ENCODE results near the gene SHMT2. TPM values are rescaled to one million over a fixed set of nuclear protein-coding genes. Genes with fewer than 3 reads are reported as not detected.

SHMT2 gene
- polyA plus RNA-seq, 3 donors from 2014 or later = 43.1 to 50.8 (median 49.3) TPM

DNA sequence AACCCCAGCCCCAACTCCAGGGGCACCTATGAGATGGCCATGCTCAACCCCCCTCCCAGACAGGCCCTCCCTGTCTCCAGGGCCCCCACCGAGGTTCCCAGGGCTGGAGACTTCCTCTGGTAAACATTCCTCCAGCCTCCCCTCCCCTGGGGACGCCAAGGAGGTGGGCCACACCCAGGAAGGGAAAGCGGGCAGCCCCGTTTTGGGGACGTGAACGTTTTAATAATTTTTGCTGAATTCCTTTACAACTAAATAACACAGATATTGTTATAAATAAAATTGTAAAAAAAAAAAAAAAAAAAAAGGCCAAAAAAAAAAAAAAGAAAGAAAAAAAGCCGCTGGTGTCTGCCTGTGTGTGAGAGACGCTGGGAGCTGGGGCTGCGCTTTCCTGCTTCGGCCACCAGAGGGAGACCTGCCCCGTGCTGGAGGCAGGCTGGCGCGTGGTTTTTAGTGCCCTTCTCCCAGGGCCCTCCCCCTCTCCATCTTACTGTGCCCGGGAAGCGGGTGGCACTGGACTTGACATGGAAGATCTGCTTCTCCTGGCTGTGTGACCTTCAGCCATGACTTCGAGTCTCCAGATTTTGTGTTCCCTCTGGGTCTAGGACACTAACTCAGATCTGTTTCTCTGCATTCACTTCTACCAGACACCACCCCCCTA lies 16.3 kb upstream of the SHMT2 start:
- Mint-ChIP-seq H3K4me3 (peak overlapping the region in 1 of 5 donors; percentile 38), H3K36me3 (no peaks in the 10 kb centered on the region), H3K9me3 (peaks cover 0 to 2% (median 0%) of the 10 kb centered on the region in 6 donors), H3K4me1 (peaks cover 35 to 37% of the 10 kb centered on the region in 2 donors), H3K27ac (peak overlapping the region in 2 of 6 donors; percentile 50 to 71), H3K27me3 (ENCODE audit: low read depth in 3 of 3) (peaks cover 21 to 47% (median 44%) of the 10 kb centered on the region in 3 donors)
- peak; percentile 81 to 83 (median 83) for DNase-seq

DNA sequence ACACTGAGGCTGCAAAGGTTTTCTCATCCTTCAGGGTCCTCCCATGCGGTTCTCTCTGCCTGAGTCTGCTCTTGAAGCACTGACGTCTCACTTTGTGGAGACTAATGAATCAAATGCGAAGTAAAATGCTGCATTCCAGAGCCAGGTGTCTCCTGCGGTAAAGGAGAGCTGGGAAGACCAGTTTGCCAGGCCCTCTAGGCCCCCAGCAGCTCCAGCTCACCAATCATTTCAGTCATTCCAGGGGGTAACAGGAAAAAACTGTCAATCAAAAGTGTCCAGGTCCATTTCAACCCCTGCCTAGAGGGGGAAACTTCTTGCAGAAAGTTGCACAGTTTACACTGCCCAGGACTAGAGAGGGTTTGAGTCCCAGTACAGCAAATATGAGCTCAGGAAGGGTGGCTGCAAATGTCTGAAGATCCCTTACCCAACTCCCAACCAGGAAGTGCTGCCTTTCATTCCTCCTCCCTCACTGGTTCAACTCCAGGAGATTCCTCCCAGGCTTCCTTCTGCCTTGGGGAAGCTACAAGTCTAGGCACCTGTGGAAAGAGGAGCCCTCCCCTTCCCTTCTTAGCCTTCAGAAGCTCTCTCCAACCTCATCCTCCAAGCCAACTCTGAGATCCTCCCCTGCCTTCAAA lies 15.6 kb upstream of the SHMT2 start:
- Mint-ChIP-seq H3K9me3 (peaks cover 0 to 2% (median 0%) of the 10 kb centered on the region in 6 donors), H3K27me3 (ENCODE audit: low read depth in 3 of 3) (peaks cover 27 to 50% (median 49%) of the 10 kb centered on the region in 3 donors), H3K27ac (peak overlapping the region in 2 of 6 donors; percentile 37 to 71), H3K4me1 (peaks cover 35 to 37% of the 10 kb centered on the region in 2 donors), H3K36me3 (no peaks in the 10 kb centered on the region), H3K4me3 (peak overlapping the region in 1 of 5 donors; percentile 51)
- DNase-seq = no peak

- Mint-ChIP-seq H3K4me1 (peaks cover 35 to 37% of the 10 kb centered on the region in 2 donors), H3K4me3 (peak overlapping the region in 2 of 5 donors; percentile 47 to 51), H3K9me3 (peaks cover 0 to 2% (median 0%) of the 10 kb centered on the region in 6 donors), H3K36me3 (no peaks in the 10 kb centered on the region), H3K27ac (peak overlapping the region in 3 of 6 donors; percentile 37 to 80 (median 53)), H3K27me3 (ENCODE audit: low read depth in 3 of 3) (peaks cover 29 to 54% (median 52%) of the 10 kb centered on the region in 3 donors)
- peak; percentile 55 to 62 (median 62) for DNase-seq
These were observed 15.1 kb upstream of the SHMT2 start for GRCh38 chr12:57214398-57214781.

- Mint-ChIP-seq H3K4me1 (peaks cover 35 to 37% of the 10 kb centered on the region in 2 donors), H3K4me3 (peak overlapping the region in 4 of 5 donors; percentile 28 to 83 (median 60)), H3K27ac (peak overlapping the region in 4 of 6 donors; percentile 61 to 87 (median 70)), H3K36me3 (no peaks in the 10 kb centered on the region), H3K27me3 (ENCODE audit: low read depth in 3 of 3) (peaks cover 32 to 57% (median 52%) of the 10 kb centered on the region in 3 donors), H3K9me3 (peaks cover 0 to 2% (median 0%) of the 10 kb centered on the region in 6 donors)
- no peak for DNase-seq
These were observed 14.4 kb upstream of the SHMT2 start for GRCh38 chr12:57215065-57215464.

GRCh38 chr12:57215668-57216013 lies 13.9 kb upstream of the SHMT2 start:
- Mint-ChIP-seq H3K27ac (peak overlapping the region in 5 of 6 donors; percentile 70 to 87 (median 73)), H3K27me3 (ENCODE audit: low read depth in 3 of 3) (peaks cover 32 to 57% (median 54%) of the 10 kb centered on the region in 3 donors), H3K9me3 (peaks cover 0 to 2% (median 0%) of the 10 kb centered on the region in 6 donors), H3K4me3 (peak overlapping the region; percentile 50 to 83 (median 69)), H3K4me1 (peaks cover 36 to 37% of the 10 kb centered on the region in 2 donors), H3K36me3 (no peaks in the 10 kb centered on the region)
- DNase-seq = peak; percentile 53 to 56 (median 55)

GRCh38 chr12:57216014-57216911 lies 13.2 kb upstream of the SHMT2 start, which contains the start of gene NXPH4:
Gene NXPH4, plus strand, starts transcription at chr12:57216794. Its CDS starts 176 bp downstream, at chr12:57216970.
- H3K9me3 Mint-ChIP-seq = peaks cover 0 to 2% (median 0%) of the 10 kb centered on the region in 6 donors
- peak in 1 of 3 donors; percentile 39 for DNase-seq
- H3K36me3 Mint-ChIP-seq = no peaks in the 10 kb centered on the region
- H3K27me3 Mint-ChIP-seq (ENCODE audit: low read depth in 3 of 3) = peaks cover 39 to 62% (median 57%) of the 10 kb centered on the region in 3 donors
- H3K4me3 Mint-ChIP-seq = peak within 1 kb of the TSS; percentile 71 to 83 (median 80)
- peaks cover 37 to 39% of the 10 kb centered on the region in 2 donors for H3K4me1 Mint-ChIP-seq
- H3K27ac Mint-ChIP-seq = peak within 1 kb of the TSS in 5 of 6 donors; percentile 71 to 88 (median 79)

DNA sequence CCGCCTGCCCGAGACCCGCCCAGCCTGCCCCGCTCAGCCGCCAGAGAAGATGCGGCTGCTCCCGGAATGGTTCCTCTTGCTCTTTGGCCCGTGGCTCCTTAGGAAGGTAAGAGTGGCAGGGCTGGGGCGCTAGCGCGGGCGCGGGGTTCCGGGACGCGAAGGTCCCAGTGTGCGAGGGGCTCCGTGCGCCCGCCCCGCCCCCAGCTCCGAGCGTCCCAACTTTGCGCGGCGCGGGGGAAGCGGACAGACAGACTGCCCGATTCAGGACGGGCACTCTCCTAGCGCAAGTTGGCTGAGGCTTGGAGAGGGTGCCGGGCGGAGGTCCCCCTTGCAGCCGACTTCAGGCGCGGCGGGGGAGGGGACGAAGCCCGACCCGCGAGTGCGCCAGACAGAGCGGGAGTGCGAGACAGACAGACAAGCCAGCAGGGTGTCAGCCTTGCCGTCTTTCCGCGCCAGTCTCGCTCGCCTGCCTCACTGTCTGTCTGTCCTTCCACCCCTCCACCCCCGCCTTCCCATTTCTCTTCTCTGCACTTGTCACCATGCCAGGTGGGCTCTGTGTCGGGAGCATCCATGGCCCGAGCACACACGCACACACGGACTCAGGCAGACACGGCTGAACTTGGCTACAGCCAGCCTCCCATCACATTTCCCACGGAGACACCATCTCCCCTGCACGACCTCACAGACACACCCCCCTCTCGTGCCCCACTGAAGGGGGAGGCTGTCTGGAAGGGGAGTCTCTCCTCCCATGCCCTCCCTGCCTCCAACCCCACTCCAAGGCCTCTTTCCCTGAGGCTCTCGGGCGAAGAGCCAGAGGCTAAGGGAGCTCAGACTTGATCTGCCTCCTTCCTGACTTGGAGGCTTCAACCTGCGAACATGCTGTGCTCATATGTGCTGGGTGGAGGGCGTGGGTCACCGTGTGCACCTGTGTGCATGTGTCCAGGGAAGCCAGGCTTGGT lies 12.3 kb upstream of the SHMT2 start:
- H3K27ac Mint-ChIP-seq = peak overlapping the region in 5 of 6 donors; percentile 37 to 88 (median 70)
- peak; percentile 61 to 70 (median 64) for DNase-seq
- H3K4me1 Mint-ChIP-seq = peaks cover 45 to 46% of the 10 kb centered on the region in 2 donors
- H3K4me3 Mint-ChIP-seq = peak overlapping the region; percentile 71 to 82 (median 80)
- H3K36me3 Mint-ChIP-seq = no peaks in the 10 kb centered on the region
- peaks cover 42 to 68% (median 59%) of the 10 kb centered on the region in 3 donors for H3K27me3 Mint-ChIP-seq (ENCODE audit: low read depth in 3 of 3)
- H3K9me3 Mint-ChIP-seq = peaks cover 0 to 2% (median 0%) of the 10 kb centered on the region in 6 donors

- Mint-ChIP-seq H3K4me1 (peaks cover 54 to 57% of the 10 kb centered on the region in 2 donors), H3K9me3 (peaks cover 0 to 2% (median 0%) of the 10 kb centered on the region in 6 donors), H3K27me3 (ENCODE audit: low read depth in 3 of 3) (peaks cover 48 to 69% (median 65%) of the 10 kb centered on the region in 3 donors), H3K4me3 (peak overlapping the region in 2 of 5 donors; percentile 71 to 82), H3K27ac (peak overlapping the region in 4 of 6 donors; percentile 15 to 88 (median 79)), H3K36me3 (no peaks in the 10 kb centered on the region)
- no peak for DNase-seq
These were observed 11.3 kb upstream of the SHMT2 start for GRCh38 chr12:57218030-57218853.

DNA sequence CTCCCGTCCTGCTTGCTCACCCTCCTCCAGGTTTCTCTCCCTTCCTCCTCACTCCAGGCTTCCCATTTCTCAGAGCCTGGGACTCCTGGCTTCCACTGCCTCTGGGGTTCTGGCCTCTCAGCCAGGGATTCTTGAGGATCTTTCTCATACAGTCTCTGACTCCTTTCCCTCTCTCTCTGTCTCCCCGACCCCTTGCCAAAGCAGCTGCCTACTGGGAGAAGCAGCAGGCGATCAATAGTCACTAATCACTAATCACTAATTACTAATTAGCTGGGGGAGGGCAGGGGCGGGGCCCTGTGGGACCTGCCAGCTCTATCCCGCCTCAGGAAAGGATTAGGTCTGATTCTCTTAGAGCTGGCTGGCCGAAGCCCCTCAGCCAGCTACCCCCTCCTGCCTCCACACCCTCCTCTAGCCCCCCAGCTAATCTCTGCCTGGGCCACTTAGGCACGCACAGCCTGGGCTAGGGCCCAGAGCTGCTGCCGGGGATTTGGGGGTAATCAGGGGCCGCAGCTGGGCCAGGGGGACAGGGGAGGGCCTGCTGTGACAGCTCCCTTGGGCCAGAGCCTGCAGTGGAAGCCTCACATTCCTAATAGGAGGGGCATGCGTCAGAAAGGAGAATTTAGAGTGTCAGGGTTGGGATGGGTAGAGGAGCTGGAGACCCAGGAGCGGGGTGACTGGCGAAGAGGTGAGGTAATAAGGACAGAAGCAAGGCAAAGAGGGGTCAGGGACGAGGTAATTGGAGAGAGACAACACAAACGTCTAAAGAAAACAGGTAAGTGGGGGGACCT lies 10.1 kb upstream of the SHMT2 start:
- peak overlapping the region in 2 of 6 donors; percentile 36 to 85 for H3K27ac Mint-ChIP-seq
- no peaks in the 10 kb centered on the region for H3K36me3 Mint-ChIP-seq
- no peaks in the 10 kb centered on the region for H3K9me3 Mint-ChIP-seq
- peaks cover 53 to 59% of the 10 kb centered on the region in 2 donors for H3K4me1 Mint-ChIP-seq
- H3K27me3 Mint-ChIP-seq (ENCODE audit: low read depth in 3 of 3) = peaks cover 43 to 62% (median 62%) of the 10 kb centered on the region in 3 donors
- H3K4me3 Mint-ChIP-seq = no peak overlapping the region
- DNase-seq = no peak

DNA sequence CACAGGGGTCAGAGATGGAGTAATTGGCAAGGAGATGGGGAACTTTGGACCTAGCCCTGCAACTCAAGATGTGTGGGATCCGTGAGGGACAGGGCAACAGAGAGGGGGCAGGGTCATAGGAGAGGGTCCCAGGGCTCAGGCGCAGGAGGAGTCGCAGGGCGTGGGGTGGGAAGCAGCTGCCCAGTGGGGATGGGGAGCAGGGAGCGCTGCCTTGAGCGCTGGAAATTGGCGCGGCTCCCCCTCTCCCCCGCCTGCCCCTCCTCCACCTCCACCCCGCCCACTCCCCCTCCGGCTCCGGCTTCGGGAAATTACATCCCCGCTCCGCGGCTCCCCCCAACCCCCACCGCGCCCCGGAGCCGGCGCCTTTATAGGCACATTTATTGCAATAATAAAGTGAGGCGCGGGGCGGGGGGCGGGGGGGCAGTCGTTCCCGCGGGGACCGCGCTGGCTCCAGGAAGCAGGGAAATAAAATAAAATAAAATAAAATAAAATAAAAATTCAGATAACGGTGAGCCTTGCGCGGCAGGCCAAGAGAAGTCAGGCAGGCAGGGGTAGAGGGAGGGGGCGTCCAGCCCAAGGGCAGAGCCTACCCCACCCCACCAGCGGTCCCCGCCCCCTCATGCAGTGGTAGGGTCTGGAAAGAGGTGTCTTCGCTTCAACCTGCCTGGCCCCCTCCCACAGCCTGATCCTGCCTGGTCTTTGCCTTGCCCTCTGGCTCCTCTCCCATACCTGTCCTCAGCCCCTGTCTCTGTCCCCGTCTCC lies 9.3 kb upstream of the SHMT2 start:
- peak overlapping the region in 3 of 6 donors; percentile 50 to 82 (median 80) for H3K27ac Mint-ChIP-seq
- H3K36me3 Mint-ChIP-seq = no peaks in the 10 kb centered on the region
- H3K9me3 Mint-ChIP-seq = no peaks in the 10 kb centered on the region
- H3K27me3 Mint-ChIP-seq (ENCODE audit: low read depth in 3 of 3) = peaks cover 42 to 57% (median 55%) of the 10 kb centered on the region in 3 donors
- no peak for DNase-seq
- peaks cover 51 to 59% of the 10 kb centered on the region in 2 donors for H3K4me1 Mint-ChIP-seq
- no peak overlapping the region for H3K4me3 Mint-ChIP-seq

Data from immature natural killer cell (primary cell).